Fibroblast of lung (primary cell): ENCODE measurements around the gene KRT74. TPM values are rescaled to one million over a fixed set of nuclear protein-coding genes. Genes with fewer than 3 reads are reported as not detected.

Experiments
- DNase-seq, 2 donors: peaks; one replicate each; pipeline versions ENCODE4 v3.0.0 to v3.0.0-alpha.2; 2010; ENCODE audit warnings: low read depth in 2 of 2
- H2AFZ ChIP-seq: 2 replicates; pipeline ENCODE4 v1.5.1; 2012; ENCODE audit warnings: low read length, control low read depth, inconsistent platforms
- H3K27ac ChIP-seq: 2 replicates; pipeline ENCODE4 v1.5.1; 2011; ENCODE audit warnings: low read length, control low read depth; ENCODE audit not compliant: insufficient read depth
- H3K27me3 ChIP-seq: 2 replicates; pipeline ENCODE4 v1.5.1; 2011; ENCODE audit warnings: mild to moderate bottlenecking, low read length; ENCODE audit not compliant: control insufficient read depth, insufficient read depth
- H3K36me3 ChIP-seq: 2 replicates; pipeline ENCODE4 v1.5.1; 2011; ENCODE audit warnings: low read length; ENCODE audit not compliant: control insufficient read depth, insufficient read depth
- H3K4me1 ChIP-seq: 2 replicates; pipeline ENCODE4 v1.5.1; 2011; ENCODE audit warnings: low read length; ENCODE audit not compliant: control insufficient read depth, insufficient read depth; ENCODE audit errors: extremely low read depth
- H3K4me2 ChIP-seq: 2 replicates; pipeline ENCODE4 v1.5.1; 2011; ENCODE audit warnings: low read length, control low read depth; ENCODE audit not compliant: insufficient read depth; ENCODE audit errors: extremely low read depth
- H3K4me3 ChIP-seq, 4 experiments: fragments of 200-600 bp in 1 of 4; sonication (generic) in 1 of 4; replicated peaks in 1 of 4; 2 replicates each; pipeline ENCODE4 v1.5.1; 2011 to 2016; ENCODE audit warnings: low read length in 4 of 4, low read depth in 3 of 4, mild to moderate bottlenecking in 3 of 4, control low read depth in 2 of 4, inconsistent platforms in 1 of 4, mixed read lengths in 1 of 4; ENCODE audit not compliant: insufficient read depth in 1 of 4; ENCODE audit errors: control extremely low read depth in 1 of 4
- H3K79me2 ChIP-seq: 2 replicates; pipeline ENCODE4 v1.5.1; 2012; ENCODE audit warnings: mild to moderate bottlenecking, low read length, inconsistent platforms; ENCODE audit not compliant: control insufficient read depth, insufficient read depth
- H3K9ac ChIP-seq: 2 replicates; pipeline ENCODE4 v1.5.1; 2011; ENCODE audit warnings: mild to moderate bottlenecking, low read length, control low read depth; ENCODE audit not compliant: insufficient read depth
- H3K9me3 ChIP-seq: 2 replicates; pipeline ENCODE4 v1.5.1; 2012; ENCODE audit warnings: low read depth, low read length; ENCODE audit not compliant: control insufficient read depth, insufficient read depth
- H4K20me1 ChIP-seq: 2 replicates; pipeline ENCODE4 v1.5.1; 2011; ENCODE audit warnings: low read length; ENCODE audit not compliant: control insufficient read depth, insufficient read depth; ENCODE audit errors: extremely low read depth
- CTCF ChIP-seq, 2 donors: IDR thresholded peaks in 1 of 2; conservative IDR thresholded peaks in 1 of 2; 1 replicate in 1 of 2; 2 replicates in 1 of 2; pipeline ENCODE4 v1.5.1; 2011 to 2012; ENCODE audit warnings: low read length in 2 of 2, control low read depth in 1 of 2, inconsistent platforms in 1 of 2, low read depth in 1 of 2, mild to moderate bottlenecking in 1 of 2
- EZH2 ChIP-seq: IDR thresholded peaks from 2 replicates; pipeline ENCODE4 v1.5.1; 2012; ENCODE audit warnings: low read length, control low read depth, mild to moderate bottlenecking; ENCODE audit errors: missing control alignments
- polyA plus RNA-seq, 2 donors: library from polyadenylated mRNA; depleted of rRNA in 1 of 2; stranded (reverse) in 1 of 2; unstranded in 1 of 2; fragments of >200 nt; gene quantifications; 2 replicates each; pipeline ENCODE4 v1.2.1, GENCODE V29; 2011 to 2012; ENCODE audit warnings: missing spikeins in 1 of 2
- total RNA-seq: library from RNA; depleted of rRNA; stranded (reverse); fragments of >200 nt; gene quantifications from 2 replicates; pipeline ENCODE4 v1.2.1, GENCODE V29; 2014

KRT74 gene
- total and polyA plus RNA-seq, 2 donors (not counting 1 experiment from before 2014, with no cell fraction given), result not detected

GRCh38 chr12:52542785-52543318, 30.8 kb downstream of the KRT74 start:
- H3K9ac ChIP-seq, result no peak overlapping the region
- no peak overlapping the region for H3K4me2 ChIP-seq
- H4K20me1 ChIP-seq, result no peaks in the 10 kb centered on the region
- no peak overlapping the region for H3K27ac ChIP-seq
- H3K27me3 ChIP-seq, result peaks cover 5% of the 10 kb centered on the region
- no peaks in the 10 kb centered on the region for H3K36me3 ChIP-seq
- no peak overlapping the region for H2AFZ ChIP-seq
- no peak for TF ChIP-seq CTCF (conservative IDR thresholded peaks at IDR 0.05 in 1 of 2, IDR thresholded peaks at IDR 0.05 in 1 of 2; ENCODE audit: low read depth in 1 of 2, low read length in 2 of 2)
- no peak for TF ChIP-seq EZH2
- no peaks in the 10 kb centered on the region for H3K4me1 ChIP-seq
- no peaks in the 10 kb centered on the region for H3K9me3 ChIP-seq
- no peak for DNase-seq
- no peak overlapping the region for H3K4me3 ChIP-seq
- no peaks in the 10 kb centered on the region for H3K79me2 ChIP-seq

- Histone ChIP-seq H3K36me3 (no peaks in the 10 kb centered on the region), H3K27me3 (peaks cover 5% of the 10 kb centered on the region), H4K20me1 (no peaks in the 10 kb centered on the region), H3K9ac (no peak overlapping the region), H3K4me2 (no peak overlapping the region), H3K9me3 (no peaks in the 10 kb centered on the region), H3K79me2 (no peaks in the 10 kb centered on the region), H3K4me3 (no peak overlapping the region), H3K27ac (no peak overlapping the region), H3K4me1 (no peaks in the 10 kb centered on the region), H2AFZ (no peak overlapping the region)
- DNase-seq, result no peak
- no peak for TF ChIP-seq EZH2
- no peak for TF ChIP-seq CTCF (conservative IDR thresholded peaks at IDR 0.05 in 1 of 2, IDR thresholded peaks at IDR 0.05 in 1 of 2; ENCODE audit: low read depth in 1 of 2, low read length in 2 of 2)
Observed at GRCh38 chr12:52542157-52542556, 31.5 kb downstream of the KRT74 start.

- no peaks in the 10 kb centered on the region for H4K20me1 ChIP-seq
- DNase-seq, result no peak
- H3K9ac ChIP-seq, result no peak overlapping the region
- H3K4me1 ChIP-seq, result no peaks in the 10 kb centered on the region
- no peak overlapping the region for H3K27ac ChIP-seq
- H3K4me3 ChIP-seq, result no peak overlapping the region
- H3K36me3 ChIP-seq, result no peaks in the 10 kb centered on the region
- no peaks in the 10 kb centered on the region for H3K79me2 ChIP-seq
- H3K9me3 ChIP-seq, result no peaks in the 10 kb centered on the region
- no peak overlapping the region for H2AFZ ChIP-seq
- TF ChIP-seq EZH2, result no peak
- no peak for TF ChIP-seq CTCF (conservative IDR thresholded peaks at IDR 0.05 in 1 of 2, IDR thresholded peaks at IDR 0.05 in 1 of 2; ENCODE audit: low read depth in 1 of 2, low read length in 2 of 2)
- H3K4me2 ChIP-seq, result no peak overlapping the region
- peaks cover 5% of the 10 kb centered on the region for H3K27me3 ChIP-seq
Observed at GRCh38 chr12:52541709-52542108, 31.9 kb downstream of the KRT74 start.
